Hematopoietic multipotent progenitor cell treated with erythropoietin and hydrocortisone succinate and interleukin-3 and kit ligand, for 4 days (in vitro differentiated cells): ENCODE results near the gene GGPS1.
"Not testable (repeated sequence)": the region's sequence is repeated elsewhere in the genome, so short reads cannot be mapped to it uniquely, and the experiment has no call there.

ENCODE experiments used
- DNase-seq: peaks from one replicate; pipeline ENCODE4 v3.0.0-alpha.2; 2015

GGPS1 gene

GRCh38 chr1:235307158-235308124, 20.9 kb upstream of the GGPS1 start:
- DNase-seq, result no peak

GRCh38 chr1:235309206-235309605, 19.2 kb upstream of the GGPS1 start:
- DNase-seq, result not testable (repeated sequence)

DNA sequence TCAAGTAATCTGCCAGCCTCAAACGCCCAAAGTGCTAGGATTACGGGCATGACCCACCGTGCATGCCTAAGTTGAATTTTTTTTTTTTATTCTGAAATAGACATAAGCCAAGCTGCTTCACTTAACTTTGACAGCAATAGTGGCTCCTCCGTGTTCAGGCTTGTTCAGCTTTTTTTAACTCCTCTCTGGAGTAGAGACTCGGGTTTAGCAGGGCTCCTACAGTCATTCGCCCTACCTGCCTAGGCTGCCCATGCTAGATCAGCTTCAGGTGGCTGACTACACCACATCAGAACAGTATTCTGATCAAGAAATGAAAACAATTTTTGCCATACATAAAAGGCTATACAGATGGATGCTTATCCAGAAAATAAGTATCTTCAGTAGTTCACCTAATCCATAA, 15.1 kb upstream of the GGPS1 start:
- DNase-seq, result no peak

DNA sequence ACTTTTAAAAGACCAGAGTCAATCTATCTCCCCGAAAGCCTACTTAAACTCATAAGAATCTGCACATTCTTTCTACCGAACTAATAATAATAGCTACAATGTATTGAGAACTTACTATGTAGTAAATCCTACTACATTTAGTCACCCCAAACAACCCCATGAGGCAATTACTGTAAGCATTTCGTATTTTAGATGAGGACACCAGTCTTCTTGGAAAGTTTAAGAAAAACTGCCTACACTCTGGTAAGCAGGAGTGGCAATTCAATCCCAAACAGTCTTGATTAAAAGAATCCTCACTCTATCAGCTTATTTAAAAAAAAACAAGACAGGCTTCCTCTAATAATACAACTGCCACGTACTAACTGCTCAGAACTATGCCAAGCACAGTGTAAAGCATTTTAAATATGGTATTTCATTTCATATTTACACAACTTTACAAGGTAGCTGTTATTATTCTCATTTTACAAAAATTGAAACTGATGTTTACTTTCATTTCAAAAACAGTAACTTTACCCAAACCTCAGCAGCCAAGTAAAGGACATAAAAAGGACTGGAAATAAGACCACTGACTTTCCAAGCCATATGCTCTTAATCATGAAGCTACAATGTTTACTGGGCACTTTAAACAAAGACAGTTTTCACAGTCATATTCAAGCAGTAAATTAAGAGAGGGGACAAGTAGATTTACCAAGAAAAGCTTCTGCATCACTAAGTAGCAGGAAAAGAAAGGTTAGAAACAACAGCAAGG, 14.3 kb upstream of the GGPS1 start:
- DNase-seq, result no peak

DNA sequence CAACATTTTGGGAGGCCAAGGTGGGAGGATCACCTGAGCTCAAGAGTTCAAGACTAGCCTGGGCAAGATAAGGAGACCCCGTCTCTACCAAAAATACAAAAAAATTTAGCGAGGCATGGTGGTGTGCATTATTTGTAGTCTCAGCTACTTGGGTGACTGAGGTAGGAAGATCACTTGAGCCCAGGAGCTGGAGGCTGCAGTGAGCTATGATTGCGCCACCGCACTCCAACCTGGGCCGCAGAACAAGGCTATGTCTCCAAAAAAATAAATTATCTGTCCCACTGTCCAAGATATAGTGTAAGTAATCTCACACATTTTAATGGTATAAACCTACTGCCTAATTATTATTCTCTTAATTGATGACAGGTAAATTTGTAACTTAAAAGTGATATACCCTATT, 13.2 kb upstream of the GGPS1 start:
- DNase-seq, result no peak

- peak; percentile 33 for DNase-seq
Measured at GRCh38 chr1:235315735-235316134, 12.6 kb upstream of the GGPS1 start.

GRCh38 chr1:235317168-235317567, 11.2 kb upstream of the GGPS1 start:
- peak; percentile 49 for DNase-seq

DNA sequence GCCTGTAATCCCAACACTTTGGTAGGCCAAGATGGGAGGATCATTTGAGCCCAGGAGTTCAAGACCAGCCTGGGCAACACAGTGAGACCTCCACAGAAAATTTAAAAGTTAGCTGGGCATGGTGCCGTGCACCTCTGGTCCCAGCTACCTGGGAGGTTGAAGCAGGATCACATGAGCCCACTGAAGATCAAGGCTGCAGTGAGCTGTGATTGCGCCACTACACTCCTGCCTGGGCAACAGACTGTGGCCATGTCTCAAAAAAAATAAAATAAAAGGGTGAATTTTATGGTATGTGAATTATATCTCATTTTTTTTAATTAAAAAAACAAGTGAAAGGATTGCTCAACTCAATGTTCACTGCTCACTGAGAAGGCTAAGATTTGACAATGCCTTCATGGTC, 9.1 kb upstream of the GGPS1 start:
- DNase-seq, result no peak

DNA sequence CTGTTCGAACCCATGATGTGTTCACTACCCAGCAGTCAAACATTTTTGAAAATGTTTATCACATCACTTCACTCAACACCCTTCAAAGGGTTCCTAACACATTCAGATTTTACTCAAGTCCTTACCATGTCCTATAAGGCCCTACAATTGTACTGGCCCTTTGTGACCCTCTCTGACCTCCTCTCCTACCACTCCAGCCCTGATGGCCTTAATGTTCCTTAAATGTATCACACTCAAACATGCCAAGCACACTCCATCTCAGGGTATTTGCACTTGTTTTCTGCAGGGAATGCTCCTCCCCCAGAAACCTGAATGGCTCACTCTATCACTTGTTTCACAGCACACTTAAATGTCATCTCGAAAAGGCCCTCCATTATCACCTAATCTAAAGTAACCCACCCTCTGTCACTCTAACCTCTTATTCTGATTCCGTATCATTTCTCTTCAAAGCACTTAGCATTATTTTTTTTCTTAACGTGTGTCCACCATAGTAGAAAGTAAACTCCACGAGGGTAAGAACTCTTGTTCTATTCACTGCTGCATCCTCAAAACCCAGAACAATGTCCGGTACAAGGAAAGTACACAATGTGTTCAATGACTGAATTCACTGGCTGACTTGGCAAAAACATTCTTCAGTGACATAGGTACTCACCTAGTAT, 7.7 kb upstream of the GGPS1 start:
- DNase-seq, result no peak

GRCh38 chr1:235324296-235324695, 4.1 kb upstream of the GGPS1 start:
- no peak for DNase-seq

DNA sequence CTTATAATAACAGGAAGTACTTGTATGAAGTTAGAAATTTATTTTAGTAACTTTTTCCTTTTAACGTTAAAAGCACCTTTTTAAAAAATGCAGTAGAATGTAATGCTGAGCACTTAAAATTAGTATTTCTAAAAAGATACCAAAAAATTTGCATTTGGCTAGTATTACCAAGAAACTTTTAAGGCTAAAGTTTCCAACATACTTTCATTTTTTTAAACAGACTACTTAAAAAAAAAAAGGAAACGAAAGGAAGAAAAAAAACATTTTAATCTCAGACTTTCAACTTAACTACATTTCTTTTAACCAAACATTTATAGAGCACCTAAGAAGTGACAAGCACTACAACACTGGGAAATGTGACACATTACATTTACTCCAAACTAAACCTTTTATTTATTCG, 3.2 kb upstream of the GGPS1 start:
- DNase-seq, result no peak

DNA sequence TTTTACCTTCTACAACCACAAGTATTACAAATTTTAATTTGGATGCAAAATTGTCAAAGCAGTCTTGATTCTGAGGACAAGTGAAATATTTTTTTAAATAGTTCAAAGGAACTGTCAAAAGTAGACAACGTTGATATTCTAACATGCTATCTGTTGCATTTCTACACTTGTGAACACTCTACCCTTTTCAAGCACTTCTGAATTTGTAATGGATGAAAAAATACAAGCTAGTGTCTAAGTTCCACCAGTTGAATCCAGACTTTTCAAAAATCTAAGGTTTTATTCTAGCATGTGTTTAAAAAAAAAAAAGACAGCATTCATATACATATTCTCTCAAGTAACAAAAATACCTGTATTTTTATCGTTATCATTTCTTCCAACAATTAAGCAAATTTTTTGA, 2.5 kb upstream of the GGPS1 start:
- DNase-seq, result no peak

GRCh38 chr1:235326719-235327558, 1.4 kb upstream of the GGPS1 start:
- peak; percentile 68 for DNase-seq

DNA sequence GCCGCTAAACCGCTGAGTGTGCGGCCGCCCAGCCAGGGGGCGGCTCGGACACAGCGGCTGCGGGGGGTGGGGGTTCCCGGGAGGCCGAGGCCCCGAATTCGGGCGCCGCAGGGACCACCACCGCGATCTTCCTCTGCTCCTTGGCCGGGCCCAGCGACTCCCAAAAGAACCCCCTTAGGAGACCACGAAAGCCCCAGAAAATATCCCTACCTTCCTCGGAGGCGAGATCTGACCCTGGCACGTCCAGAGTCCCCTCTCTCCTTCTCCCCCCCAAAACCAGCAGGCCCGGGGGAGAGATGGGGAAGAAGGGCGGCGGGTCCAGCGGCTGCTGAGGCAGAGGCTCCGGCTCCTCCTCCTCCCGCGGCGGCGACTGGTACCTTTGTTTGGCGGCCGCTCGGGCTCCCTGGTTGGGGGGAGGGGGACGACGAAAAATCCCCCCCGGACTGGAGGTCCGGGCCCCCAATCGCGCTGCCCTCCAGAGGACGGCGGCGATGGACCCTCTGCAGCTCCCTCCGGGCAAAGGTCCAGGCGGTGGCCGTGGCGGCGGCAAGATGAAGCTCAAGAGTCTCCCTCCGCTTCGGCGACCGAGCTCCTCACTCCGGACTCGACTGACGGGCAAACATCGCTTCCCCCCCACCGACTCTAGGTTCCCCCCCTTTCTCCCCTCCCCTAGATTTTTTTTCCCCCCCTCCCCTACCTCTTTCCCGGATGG, 655 bp upstream of the GGPS1 start, which contains the start of gene ARID4B:
TSS of gene ARID4B (minus strand) at position 621 of the 712 bp plus-strand sequence. CDS start 1,260 bp downstream, outside the sequence.
- DNase-seq, result no peak

- DNase-seq, result peak; percentile 76
Measured at GRCh38 chr1:235329139-235329902, 951 bp downstream of the GGPS1 start.

GRCh38 chr1:235330918-235331285, 2.5 kb downstream of the GGPS1 start:
- no peak for DNase-seq

- peak; percentile 38 for DNase-seq
Measured at GRCh38 chr1:235331401-235331800, 3.0 kb downstream of the GGPS1 start.

- peak; percentile 62 for DNase-seq
Measured at GRCh38 chr1:235336903-235337302, 8.5 kb downstream of the GGPS1 start.

GRCh38 chr1:235339746-235340145, 11.4 kb downstream of the GGPS1 start:
- peak; percentile 64 for DNase-seq

DNA sequence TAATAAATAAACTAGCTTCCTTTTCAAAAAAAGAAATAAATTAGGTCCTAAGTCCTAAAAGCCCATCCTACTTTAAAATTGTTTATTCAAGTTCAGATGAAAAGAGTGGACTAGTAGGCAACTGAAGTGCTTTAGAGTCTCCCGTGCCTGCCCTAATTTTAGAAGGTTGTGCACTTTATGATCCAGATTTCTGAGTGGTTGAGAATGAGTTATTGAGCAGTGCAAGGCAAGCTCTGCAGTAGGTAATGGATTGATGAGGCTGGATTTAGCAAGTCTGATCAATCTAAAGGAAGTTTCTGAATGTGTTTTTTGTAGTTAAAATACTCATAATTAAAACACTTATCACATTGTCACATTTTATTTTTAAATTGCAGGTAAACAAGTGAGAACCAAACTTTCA, 13.0 kb downstream of the GGPS1 start:
- DNase-seq, result no peak

DNA sequence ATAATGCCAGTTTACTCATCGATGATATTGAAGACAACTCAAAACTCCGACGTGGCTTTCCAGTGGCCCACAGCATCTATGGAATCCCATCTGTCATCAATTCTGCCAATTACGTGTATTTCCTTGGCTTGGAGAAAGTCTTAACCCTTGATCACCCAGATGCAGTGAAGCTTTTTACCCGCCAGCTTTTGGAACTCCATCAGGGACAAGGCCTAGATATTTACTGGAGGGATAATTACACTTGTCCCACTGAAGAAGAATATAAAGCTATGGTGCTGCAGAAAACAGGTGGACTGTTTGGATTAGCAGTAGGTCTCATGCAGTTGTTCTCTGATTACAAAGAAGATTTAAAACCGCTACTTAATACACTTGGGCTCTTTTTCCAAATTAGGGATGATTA, 13.7 kb downstream of the GGPS1 start:
- DNase-seq, result no peak
